HG03571 (cell line): ENCODE results near the gene ANO1.
"Not testable (repeated sequence)": the region's sequence is repeated elsewhere in the genome, so short reads cannot be mapped to it uniquely, and the experiment has no call there.

Experiments
- ATAC-seq: cut with Tn5 transposase; IDR thresholded peaks from one replicate; pipeline ENCODE4 v1.9.1; 2021; ENCODE audit not compliant: unreplicated experiment

Gene ANO1

GRCh38 chr11:70078095-70078780 lies at the start of gene ANO1:
ANO1 (plus strand) TSS chr11:70078317; CDS start chr11:70078607, 290 bp downstream.
- ATAC-seq, result no peak

- no peak for ATAC-seq
These were observed 48.8 kb upstream of the ANO1 start for GRCh38 chr11:70029115-70029860.

- ATAC-seq, result no peak
These were observed 48.2 kb upstream of the ANO1 start for GRCh38 chr11:70029861-70030380.

GRCh38 chr11:70030412-70030811 lies 47.7 kb upstream of the ANO1 start:
- ATAC-seq, result no peak

GRCh38 chr11:70031631-70032469 lies 46.3 kb upstream of the ANO1 start:
- no peak for ATAC-seq

- ATAC-seq, result no peak
These were observed 45.7 kb upstream of the ANO1 start for GRCh38 chr11:70032470-70032795.

- ATAC-seq, result no peak
These were observed 45.0 kb upstream of the ANO1 start for GRCh38 chr11:70032943-70033710.

GRCh38 chr11:70033711-70034070 lies 44.4 kb upstream of the ANO1 start:
- no peak for ATAC-seq

- no peak for ATAC-seq
These were observed 43.3 kb upstream of the ANO1 start for GRCh38 chr11:70034740-70035365.

- ATAC-seq, result not testable (repeated sequence)
These were observed 42.5 kb upstream of the ANO1 start for GRCh38 chr11:70035665-70036064.

- no peak for ATAC-seq
These were observed 40.9 kb upstream of the ANO1 start for GRCh38 chr11:70036971-70037882.

- ATAC-seq, result no peak
These were observed 39.9 kb upstream of the ANO1 start for GRCh38 chr11:70038034-70038834.

- ATAC-seq, result no peak
These were observed 37.7 kb upstream of the ANO1 start for GRCh38 chr11:70040452-70040851.

- no peak for ATAC-seq
These were observed 37.1 kb upstream of the ANO1 start for GRCh38 chr11:70040869-70041501.

GRCh38 chr11:70043482-70043881 lies 34.6 kb upstream of the ANO1 start:
- ATAC-seq, result no peak

GRCh38 chr11:70046089-70046488 lies 32.0 kb upstream of the ANO1 start:
- no peak for ATAC-seq

GRCh38 chr11:70048279-70049024 lies 29.7 kb upstream of the ANO1 start:
- ATAC-seq, result no peak
